ENCODE measurements around the gene NOL4L.

DNA sequence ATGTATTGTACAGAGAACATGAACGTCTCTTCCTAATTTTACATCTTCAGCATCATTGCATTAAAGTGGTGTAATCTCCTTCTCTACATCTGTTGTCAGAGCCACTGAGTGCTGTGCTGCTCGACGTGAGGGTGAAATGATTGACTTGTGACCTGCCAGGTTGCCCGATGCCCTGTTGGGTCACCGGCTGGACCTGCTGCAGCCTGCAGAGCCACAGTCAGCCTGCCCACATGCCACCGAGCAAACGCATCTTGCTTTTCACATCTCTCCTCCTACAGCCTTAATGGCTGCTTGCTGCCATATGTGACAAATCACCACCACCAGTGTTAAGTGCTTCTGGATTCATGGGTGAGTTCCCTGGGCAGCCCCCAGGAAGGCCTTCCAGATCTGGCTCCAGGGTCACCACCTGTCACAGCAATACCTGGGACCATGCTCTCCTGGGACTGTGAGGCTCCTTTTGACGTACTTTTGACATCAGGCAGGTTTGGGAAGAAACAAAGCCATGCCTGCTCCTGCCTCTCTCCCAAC, 146.7 kb downstream of the NOL4L start:
- no peak for TF ChIP-seq REST (IDR thresholded peaks at IDR 0.05)
- TF ChIP-seq ZNF302 (CRISPR knock-in tag; IDR thresholded peaks at IDR 0.05): no peak
- TF ChIP-seq EP300 (IDR thresholded peaks at IDR 0.05): no peak
- TF ChIP-seq, protein P1, sequence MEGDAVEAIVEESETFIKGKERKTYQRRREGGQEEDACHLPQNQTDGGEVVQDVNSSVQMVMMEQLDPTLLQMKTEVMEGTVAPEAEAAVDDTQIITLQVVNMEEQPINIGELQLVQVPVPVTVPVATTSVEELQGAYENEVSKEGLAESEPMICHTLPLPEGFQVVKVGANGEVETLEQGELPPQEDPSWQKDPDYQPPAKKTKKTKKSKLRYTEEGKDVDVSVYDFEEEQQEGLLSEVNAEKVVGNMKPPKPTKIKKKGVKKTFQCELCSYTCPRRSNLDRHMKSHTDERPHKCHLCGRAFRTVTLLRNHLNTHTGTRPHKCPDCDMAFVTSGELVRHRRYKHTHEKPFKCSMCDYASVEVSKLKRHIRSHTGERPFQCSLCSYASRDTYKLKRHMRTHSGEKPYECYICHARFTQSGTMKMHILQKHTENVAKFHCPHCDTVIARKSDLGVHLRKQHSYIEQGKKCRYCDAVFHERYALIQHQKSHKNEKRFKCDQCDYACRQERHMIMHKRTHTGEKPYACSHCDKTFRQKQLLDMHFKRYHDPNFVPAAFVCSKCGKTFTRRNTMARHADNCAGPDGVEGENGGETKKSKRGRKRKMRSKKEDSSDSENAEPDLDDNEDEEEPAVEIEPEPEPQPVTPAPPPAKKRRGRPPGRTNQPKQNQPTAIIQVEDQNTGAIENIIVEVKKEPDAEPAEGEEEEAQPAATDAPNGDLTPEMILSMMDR (IDR thresholded peaks at IDR 0.05): no peak
- TF ChIP-seq MYC (IDR thresholded peaks at IDR 0.05; ENCODE audit: borderline replicate concordance, low read length): no peak
- TF ChIP-seq, protein P2, sequence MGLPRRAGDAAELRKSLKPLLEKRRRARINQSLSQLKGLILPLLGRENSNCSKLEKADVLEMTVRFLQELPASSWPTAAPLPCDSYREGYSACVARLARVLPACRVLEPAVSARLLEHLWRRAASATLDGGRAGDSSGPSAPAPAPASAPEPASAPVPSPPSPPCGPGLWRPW (IDR thresholded peaks at IDR 0.05): no peak
- no peak for TF ChIP-seq JUN (IDR thresholded peaks at IDR 0.05)
- TF ChIP-seq POLR2A (IDR thresholded peaks at IDR 0.05; ENCODE audit: low read length): no peak
